Activated effector memory CD4-positive, alpha-beta T cell treated with anti-CD3 and anti-CD28 coated beads, Interleukin-2, amount 50 U/mL, for 16 hours (primary cell): ENCODE data around the gene FCRL6.

ENCODE experiments used
- DNase-seq: peaks from one replicate; pipeline ENCODE4 v3.0.0-alpha.2; 2020

Gene FCRL6

DNA sequence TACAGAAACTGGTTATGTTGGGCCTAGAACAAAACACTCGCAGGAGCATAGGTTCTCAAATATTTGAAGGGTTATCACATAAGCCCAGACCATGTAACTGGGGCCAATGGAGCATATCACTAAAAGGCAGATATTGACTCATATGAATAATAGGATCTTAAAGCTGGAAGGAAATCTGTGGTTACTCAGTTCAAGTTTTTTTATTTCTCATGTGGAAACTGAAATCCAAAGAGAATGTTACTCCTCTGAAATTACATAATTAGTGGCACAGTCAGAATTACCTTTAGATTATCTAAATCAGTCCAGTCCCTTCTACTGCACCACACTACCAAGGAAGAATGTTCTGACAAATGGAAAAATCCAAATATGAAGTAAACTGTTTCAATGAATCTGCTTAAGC is 36.6 kb downstream of the FCRL6 start:
- DNase-seq, result no peak

DNA sequence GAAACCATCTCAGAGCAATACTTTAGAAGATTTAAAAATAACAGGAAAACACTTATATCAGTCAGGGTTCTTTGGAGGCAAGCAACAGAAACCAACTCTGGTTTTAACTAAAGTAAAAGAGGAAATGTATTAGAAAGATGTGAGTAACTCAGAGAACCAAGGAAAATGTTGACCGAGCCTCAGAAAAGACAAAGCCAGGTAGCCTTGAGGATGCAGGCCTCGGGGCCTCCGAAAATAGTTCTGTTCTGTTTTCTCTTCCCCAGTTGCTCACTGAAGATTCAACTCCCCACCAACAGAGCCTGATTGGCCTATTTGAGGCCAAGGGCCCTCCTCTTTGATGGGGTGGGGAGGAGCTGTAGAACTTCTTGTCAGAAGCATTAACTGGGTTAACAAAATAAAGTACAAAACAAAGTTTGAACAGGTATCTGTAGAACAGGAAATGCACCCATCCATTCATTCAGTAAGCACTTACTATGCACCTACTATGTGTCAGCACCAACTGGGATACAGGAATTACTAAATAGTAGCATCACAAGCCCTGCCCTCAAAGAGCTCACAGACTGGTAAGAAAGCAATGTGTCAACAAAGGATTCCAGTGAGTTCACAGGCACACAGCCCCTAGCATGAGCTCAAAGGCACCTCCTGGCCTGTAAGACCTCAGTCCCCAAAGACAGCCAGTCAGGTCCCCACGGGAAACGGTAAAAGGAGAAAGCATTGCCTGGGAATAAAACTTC is 37.1 kb downstream of the FCRL6 start:
- DNase-seq, result no peak

DNA sequence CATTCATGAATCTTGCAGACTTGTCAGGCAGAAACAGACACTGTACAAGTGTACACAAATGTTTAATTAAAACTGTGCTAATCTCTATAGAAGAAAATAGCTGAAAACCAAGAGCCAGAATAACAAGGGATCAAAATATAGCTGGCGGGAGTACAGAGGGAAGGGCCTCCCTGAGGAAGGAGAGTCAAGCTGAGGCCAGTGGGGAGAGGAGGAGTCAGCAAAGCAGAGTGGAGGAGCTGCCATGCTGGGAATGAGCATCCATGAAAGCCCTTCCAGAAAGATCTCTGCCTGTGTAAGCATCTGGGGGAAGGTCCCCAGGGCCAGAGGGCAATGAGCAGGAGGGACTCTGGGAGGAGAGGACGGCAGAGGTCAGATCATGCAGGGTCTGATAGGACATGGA is 39.6 kb downstream of the FCRL6 start:
- DNase-seq, result no peak

DNA sequence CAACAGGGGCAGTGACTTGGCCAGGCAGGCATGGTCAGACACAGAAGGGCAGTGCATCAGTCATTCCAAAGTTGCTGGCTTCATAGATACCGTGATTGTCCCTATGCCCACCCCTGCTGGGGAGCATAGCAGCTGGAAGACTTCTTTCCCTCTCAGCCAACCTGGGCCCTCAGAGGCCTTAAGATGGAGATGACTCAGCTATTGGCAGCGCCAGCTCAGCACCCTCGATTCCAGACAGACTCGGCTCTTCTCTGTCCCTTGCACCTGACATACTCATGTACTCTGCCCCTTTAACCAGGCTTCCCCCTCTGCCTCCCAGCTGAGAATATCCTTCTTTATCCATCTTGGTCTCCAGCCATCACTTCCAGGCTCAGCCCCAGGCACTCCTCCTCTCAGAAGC is 41.3 kb downstream of the FCRL6 start:
- DNase-seq, result no peak

DNA sequence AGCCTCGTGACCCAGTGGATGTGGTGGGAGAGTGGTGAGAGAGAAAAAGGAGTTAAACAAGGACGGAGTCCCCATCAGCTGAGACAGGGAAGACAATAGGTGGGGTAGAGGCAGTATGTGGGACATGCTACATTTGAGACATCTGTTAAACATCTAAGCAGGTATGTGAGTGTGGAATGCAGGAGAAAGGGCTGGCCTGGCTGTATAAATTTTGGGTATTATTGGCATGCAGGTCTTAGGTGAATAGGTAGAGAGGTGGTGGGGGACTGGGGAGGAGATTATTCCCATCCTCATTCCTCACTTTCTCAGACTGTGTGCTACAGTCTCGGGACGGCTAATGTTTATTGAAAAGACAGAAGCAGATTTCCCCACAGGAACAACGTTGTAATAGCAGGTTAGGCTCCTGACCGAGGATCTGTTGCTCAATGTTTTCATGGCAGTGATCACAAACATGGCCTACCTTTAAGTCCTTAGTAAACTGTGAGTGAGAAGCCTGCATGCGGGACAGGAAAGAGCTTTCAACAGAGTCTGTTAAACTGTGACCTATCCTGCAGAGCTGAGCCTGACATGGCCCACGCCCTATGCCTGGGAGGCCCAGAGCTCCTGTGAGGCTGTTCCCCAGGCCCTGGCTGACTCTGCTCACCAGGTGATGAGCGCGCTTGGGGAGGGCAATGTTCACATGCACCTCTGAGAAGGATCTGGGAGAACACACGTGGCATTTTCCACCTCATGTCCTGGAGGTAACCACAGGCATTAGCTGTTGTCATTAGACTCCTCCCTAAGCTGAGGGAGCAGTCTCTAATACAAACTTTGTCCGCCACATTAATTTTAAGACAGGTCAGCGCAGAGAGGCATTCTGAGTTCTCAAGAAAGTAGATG is 43.8 kb downstream of the FCRL6 start:
- no peak for DNase-seq

DNA sequence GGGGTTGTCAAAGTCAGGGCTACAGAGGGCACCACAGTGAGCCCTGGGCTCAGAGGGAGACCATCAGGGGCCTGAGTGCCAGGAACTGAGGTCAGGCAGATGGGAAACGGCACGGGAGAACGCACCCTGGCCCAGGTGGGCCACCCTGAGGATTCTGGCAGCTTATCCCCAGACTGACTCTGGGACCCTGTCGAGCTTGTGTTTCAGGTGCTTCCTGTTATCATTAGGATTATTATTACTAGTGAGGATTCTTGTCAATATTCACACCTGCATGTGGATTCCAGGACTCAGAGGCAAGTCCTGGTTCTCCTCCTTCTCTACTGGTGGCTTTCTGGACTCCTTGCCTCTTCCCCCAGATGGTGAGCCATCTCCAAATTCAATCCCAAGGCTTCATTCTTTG is 45.1 kb downstream of the FCRL6 start:
- no peak for DNase-seq

DNA sequence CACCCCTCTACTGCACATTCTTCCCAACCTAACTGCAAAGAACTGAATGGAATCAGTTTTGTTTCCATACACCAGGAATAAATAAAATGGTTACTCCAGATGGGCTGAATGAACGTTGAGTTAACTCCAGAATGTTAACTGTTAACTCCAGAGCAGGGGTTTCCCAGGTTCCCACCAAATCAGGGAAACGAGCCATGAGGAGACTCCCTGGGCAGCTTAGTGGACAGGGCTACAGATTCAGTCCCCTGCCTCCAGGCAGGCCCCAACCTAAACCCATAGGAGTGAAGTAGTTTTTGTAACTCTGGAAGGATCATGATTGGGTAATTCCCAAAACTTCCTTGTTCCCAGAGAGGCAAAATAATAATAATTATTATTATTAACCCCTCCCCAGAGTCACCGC is 46.2 kb downstream of the FCRL6 start:
- no peak for DNase-seq

DNA sequence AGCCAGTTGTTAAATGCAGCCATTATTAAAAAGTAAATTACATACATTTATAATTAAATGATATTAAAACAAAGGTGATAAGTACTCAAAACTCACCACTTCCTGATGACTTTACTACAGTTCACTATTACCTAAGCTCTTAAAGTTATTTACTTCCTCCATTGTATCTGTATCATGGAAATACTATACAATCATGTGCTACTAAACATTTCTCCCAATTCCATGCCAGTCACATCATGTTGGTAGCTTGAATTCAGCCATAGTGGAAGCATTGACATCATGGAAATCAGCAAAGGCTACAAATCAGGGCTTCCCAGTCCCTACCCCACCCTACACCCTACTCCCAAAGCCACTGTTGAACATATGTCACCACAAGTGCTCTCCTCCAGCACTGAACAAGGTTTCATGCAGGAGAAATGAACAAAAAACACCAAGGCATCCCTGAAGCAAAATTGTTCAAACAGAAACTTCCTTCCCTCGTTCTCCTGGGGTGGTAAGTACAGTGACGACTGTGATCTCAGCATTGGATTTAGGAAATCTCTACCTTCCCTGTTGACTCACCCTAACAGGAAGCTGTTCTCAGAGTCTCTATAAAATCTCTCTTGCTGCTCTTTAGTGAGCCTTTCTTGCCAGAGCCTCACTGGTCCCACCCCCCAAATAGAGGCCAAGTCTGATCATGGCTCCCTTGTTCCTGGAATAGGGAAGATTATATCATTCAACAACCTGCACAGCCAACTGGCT is 47.6 kb downstream of the FCRL6 start:
- DNase-seq, result no peak

DNA sequence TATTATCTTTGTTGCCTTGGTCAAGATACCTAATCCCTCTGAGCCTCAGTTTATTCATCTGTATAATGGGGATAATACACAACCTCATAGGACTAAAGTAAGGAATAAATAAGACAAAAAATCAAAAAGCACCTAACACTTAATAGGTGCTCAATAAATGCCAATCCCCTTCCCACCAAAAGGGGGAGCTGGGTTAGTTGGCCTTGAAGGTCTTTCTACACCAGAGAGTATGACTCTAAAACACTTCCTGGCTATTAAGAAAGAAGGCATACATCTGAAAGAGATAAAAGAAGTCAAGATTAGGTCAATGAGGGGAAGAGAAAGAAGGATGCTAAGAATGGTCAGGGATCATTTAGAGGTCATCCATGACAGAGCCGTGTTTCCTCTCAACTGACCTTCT is 49.2 kb downstream of the FCRL6 start:
- DNase-seq, result no peak

DNA sequence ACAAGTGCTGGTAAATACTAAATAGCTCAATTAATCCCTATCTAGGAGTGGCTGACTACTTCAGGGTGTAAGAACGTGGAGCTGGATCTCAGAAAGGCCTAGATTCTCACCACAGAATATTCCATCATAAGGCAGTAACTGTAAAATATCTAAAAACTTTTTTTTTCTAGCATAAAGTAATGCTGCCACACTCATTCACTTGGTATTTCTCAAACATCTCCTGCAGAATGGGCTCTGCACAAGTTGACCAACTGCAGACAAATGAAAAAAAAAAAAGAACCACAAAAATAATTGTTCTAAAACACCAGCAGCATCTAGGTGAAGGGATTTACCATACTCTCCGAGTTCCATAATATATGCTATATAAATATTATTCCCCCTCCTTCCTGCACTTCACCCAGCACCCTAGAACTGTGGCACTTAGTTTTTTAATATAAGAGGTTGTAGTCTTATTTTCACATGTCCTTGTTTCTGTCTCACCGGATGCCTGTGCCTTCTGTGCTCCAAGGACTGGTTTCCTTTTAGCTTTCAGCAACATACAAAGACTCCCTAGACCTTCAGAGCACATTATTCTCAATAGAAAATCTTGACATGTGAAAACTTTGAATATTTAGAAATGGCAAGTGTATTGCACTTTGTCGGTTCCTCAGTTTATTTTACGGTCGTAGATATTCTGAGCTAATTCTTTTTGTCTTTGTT is 51.4 kb downstream of the FCRL6 start:
- DNase-seq, result no peak

DNA sequence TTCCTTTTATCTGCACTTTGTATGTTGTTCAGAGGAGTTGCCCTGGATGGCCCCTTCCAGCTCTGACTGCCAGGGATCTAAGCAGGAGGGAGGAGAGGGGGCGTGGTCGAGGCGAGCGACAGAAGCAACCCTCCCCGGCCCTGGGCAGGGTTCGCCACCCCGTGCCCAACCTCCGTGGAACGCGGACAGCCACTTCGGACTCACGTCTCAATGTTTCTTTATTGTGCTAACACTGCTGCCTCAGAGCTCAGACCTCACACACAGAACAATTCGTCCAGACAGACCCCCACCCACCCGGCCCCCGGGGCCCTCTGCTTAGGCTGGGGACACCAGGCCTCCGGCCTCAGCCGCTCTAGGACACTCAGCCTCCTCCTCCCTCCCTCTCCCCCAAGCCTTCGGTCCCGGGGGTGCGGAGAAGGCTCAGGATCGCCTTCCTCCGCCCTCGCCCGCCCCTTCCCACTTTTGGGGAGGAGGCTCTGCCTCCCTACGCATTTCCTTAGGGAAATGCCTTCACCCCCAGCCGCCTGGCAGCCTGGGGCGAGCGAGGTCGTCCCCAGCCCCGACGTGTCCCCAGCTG is 52.0 kb downstream of the FCRL6 start:
- no peak for DNase-seq

DNA sequence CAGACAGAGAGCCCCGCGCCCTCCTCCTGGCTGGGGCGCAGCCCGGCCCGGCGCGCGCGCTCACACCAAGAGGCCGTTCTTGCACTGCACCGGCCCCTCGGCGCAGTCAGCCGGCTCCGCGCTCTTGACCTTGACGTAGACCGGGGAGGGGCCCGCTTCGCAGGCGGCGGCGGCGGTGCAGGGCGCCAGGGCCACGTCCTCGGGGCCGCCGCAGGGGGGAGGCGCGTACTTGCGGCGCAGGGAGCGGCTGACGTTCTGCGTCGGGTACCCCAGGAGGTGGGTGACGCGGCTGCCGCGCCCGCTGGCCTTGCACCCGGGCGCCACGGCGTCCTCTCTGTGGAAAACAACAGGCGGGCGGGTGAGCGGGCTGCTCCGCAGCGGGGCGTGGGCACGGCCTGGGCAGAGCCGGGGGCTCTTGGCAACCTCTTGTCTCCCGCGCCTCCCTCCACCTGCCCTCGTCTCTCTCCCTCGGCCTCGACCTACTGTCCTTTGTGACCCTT is 52.6 kb downstream of the FCRL6 start:
- peak; percentile 89 for DNase-seq

DNA sequence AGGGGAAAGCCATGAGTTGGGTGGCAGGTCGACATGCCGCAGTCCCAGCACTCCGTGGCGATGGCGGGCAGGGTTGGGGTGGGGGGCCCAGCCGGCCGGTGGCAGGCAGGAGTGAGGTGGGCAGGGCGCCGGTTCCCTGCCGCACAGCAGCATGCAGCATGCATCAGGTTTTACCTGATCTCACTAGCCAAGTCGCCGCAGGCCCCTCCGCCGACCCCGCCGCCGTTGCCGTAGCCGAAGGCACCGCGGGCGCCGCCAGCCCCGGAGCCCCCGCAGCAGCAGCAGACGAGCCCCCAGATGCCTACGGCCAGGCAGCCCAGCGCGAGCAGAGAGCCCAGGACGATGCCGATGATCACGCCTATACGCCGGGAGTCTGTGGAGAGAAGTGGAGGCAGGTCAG is 53.5 kb downstream of the FCRL6 start:
- DNase-seq, result no peak

DNA sequence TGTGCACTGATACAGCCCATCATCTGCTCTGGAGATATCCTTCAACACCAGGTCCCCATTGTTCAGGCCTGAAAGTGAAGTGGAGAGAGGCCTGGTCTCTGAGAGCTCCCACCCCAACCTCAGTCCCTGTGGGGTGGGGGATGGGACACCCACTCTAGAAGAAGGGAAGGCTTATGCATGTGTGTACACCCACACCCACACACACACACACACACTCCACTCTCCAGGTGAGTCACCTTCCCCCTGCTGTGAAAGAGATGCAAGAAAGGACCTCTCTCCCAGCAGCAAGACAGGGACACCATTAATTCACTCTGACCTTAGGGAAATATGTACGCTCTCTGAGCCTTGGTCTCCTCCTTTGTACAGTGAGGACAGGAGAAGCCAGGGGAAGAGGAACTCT is 54.4 kb downstream of the FCRL6 start:
- no peak for DNase-seq

DNA sequence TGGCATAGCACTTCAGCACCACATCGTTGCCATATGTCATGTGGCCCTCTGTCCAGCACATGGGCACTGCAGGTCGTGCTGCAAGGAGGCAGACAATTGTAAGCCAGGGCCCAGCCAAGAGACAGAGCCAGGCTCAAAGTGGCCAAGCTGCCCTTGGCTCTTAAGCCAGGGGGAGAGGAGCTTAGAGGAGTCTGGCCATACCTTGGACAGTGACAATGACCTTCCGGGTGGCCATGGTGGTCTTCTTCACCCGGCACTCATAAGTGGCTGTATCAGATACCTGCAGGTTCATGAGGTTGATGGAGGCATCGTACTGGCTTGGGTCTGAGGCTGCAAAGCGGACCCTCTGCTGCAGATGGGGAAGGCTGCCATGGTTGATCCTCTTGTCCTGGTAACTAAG is 55.7 kb downstream of the FCRL6 start:
- no peak for DNase-seq

DNA sequence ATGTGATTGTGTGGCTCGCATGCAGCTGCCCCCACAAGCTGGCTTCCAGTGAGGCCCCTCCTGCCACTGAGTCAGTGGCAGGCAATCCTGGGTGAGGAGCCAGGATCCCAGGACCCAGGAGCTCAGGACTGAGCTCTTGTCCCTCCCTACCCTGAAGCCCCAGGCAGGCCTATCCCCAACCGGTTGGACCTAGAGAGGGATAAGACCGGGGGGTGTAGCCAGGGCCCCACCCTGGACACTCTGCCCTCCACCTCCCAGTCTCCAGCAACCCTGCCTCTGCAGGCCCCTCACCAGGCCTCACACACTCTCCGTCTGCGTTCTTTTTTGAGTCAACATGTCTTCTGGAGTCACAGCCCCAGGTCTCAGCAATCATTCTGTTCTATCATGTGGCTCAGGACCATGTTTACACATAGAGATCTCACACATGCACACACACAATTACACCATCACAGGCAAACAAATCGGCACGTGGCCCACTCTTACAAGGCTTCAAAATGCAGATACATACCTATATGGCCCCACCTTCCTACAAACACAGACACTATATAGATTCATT is 57.7 kb downstream of the FCRL6 start:
- no peak for DNase-seq

DNA sequence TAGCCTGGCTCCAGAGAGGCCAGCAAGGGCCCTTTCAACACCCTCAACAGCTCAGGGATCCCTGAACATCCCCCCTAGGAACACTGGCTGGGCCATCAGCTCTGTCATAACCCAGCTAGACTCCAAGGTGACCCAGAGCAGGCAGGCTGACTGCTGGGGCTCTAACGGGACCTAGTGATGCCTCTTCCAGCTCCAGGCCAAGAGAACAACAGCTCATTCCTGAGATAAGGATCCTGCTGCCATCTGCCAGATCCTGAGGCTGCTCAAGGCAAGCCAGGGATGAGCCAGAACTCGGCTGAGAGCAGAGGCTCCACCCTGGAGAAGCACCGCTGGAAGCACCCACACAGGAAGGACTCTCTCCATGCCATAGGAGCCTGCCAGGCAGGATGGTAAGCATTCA is 58.3 kb downstream of the FCRL6 start:
- no peak for DNase-seq

DNA sequence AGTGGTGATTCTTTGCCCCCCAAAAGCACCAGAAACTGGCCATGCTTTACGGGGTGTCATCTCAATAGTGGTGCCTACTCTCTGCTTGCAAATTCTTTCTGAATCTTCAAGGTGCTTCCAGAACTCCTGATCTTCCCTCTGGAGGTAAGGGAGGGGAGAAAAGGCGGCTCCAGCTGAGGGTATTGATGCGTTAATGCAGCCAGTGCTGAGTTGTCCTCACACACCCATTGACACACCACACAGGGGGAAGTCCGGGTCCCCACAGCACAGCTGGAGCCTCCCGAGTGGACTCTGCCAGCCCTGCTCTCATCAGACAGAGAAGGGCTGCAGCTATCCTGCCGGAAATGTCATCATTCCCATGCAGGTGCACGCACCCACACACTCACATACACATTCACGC is 59.1 kb downstream of the FCRL6 start:
- DNase-seq, result no peak

DNA sequence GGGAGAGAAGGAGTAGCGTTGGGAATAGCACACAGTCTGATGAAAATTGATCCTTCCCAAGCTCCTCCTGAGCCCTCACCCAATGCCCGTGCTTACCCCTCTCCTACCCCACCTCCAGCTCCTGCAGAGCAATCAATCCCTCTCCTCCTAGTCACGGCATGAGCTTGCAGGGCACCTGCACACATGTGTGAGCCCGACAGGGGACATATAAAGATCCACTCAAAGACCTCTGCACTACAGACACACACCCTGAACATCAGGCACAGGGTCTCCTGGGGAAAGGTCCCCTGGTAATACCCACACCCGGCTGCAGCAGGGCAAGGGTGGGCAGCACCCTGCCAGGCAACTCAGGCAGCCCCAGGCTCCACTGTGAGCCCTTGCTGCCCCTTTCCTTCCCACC is 59.9 kb downstream of the FCRL6 start:
- DNase-seq, result no peak

DNA sequence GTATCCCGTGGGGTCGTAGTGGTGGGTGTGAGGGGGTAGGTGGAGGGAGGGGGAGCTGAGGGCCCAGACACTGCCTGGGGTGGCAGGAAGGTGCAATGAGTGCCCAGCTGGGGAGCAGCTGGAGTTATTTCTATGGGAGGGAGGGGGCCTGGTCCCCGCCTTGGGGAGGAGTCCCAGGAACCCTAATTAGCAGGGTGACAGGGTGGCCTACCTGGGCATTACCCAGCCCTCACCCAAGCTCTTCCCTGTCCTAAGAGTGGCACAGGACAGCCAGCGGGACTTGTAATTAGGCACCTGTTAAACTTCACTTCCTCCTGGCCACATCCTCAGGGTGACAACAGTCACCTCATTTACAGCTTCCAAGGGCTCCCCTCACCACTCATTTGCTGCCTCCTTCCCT is 60.4 kb downstream of the FCRL6 start, which contains the start of gene VSIG8:
TSS of gene VSIG8 (minus strand) at position 101 of the 400 bp plus-strand sequence. CDS start 136 bp downstream, outside the sequence.
- DNase-seq, result no peak

DNA sequence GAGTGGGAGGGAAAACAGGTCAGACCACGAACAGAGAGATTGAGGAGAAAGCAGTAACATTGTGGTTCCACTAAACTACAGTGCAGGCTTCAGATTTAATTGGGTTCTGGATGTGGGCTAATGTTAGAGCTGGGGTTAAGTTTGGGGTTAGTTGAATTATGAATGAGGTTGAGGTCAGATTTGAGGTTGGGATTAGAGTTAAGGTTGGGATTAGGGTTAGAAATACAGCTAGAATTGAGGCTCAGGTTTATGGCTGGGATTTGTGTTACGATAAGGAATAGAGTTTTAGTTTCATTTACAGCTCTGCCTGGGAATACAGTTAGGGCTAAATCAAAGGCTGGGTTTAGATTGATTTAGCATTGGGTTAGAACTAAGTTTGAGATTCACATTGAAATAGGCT is 62.1 kb downstream of the FCRL6 start:
- no peak for DNase-seq
